HepG2 (cell line): ENCODE data around the gene F7. TPM values are rescaled to one million over a fixed set of nuclear protein-coding genes. Genes with fewer than 3 reads are reported as not detected.

Source experiments
- AKAP8 ChIP-seq: sonication (generic); formaldehyde crosslinking; IDR thresholded peaks from 2 replicates; pipeline ENCODE4 v1.5.1; 2020; ENCODE audit warnings: mild to moderate bottlenecking, missing genetic modification reagents
- ATRX ChIP-seq: sonication (generic); formaldehyde crosslinking; IDR thresholded peaks from 2 replicates; pipeline ENCODE4 v1.4.0; 2020; ENCODE audit warnings: missing genetic modification reagents, borderline replicate concordance
- CREB3 ChIP-seq: sonication (generic); formaldehyde crosslinking; IDR thresholded peaks from 2 replicates; pipeline ENCODE4 v1.5.0; 2020; ENCODE audit warnings: missing genetic modification reagents
- HOXA3 ChIP-seq: sonication (generic); formaldehyde crosslinking; IDR thresholded peaks from 2 replicates; pipeline ENCODE4 v1.5.0; 2020; ENCODE audit warnings: missing genetic modification reagents
- KMT2A ChIP-seq: sonication (generic); formaldehyde crosslinking; IDR thresholded peaks from 2 replicates; pipeline ENCODE4 v1.4.0; 2020; ENCODE audit warnings: missing genetic modification reagents
- MLLT10 ChIP-seq: sonication (generic); formaldehyde crosslinking; IDR thresholded peaks from 2 replicates; pipeline ENCODE4 v1.4.0; 2020; ENCODE audit warnings: missing genetic modification reagents
- NFE2 ChIP-seq: sonication (generic); formaldehyde crosslinking; IDR thresholded peaks from 2 replicates; pipeline ENCODE4 v1.4.0; 2020; ENCODE audit warnings: missing genetic modification reagents
- NFYC ChIP-seq: IDR thresholded peaks from 2 replicates; pipeline ENCODE4 v1.6.1; 2016; ENCODE audit warnings: missing genetic modification reagents, missing compliant biosample characterization
- PLRG1 ChIP-seq: fragments of 450-650 bp; conservative IDR thresholded peaks from 2 replicates; pipeline ENCODE4 v1.6.1; 2016
- RBAK ChIP-seq: sonication (generic); formaldehyde crosslinking; IDR thresholded peaks from 2 replicates; pipeline ENCODE4 v1.5.1; 2020; ENCODE audit warnings: mild to moderate bottlenecking, missing genetic modification reagents
- SRY ChIP-seq: sonication (generic); formaldehyde crosslinking; IDR thresholded peaks from 2 replicates; pipeline ENCODE4 v1.8.0; 2022; ENCODE audit warnings: mild to moderate bottlenecking, missing genetic modification reagents
- TEF ChIP-seq: sonication (generic); formaldehyde crosslinking; IDR thresholded peaks from 2 replicates; pipeline ENCODE4 v1.5.0; 2020; ENCODE audit warnings: missing genetic modification reagents
- THAP9 ChIP-seq: sonication (generic); formaldehyde crosslinking; IDR thresholded peaks from 2 replicates; pipeline ENCODE4; 2020; ENCODE audit warnings: missing genetic modification reagents, mild to moderate bottlenecking, borderline replicate concordance
- ZBTB1 ChIP-seq: sonication (generic); formaldehyde crosslinking; IDR thresholded peaks from 2 replicates; pipeline ENCODE4 v1.4.0; 2020; ENCODE audit warnings: missing genetic modification reagents, borderline replicate concordance
- ZBTB44 ChIP-seq: sonication (generic); formaldehyde crosslinking; IDR thresholded peaks from 2 replicates; pipeline ENCODE4 v1.4.0; 2020; ENCODE audit warnings: missing genetic modification reagents
- ZNF329 ChIP-seq: sonication (generic); formaldehyde crosslinking; IDR thresholded peaks from 2 replicates; pipeline ENCODE4 v1.9.0; 2021; ENCODE audit warnings: low read depth, mild to moderate bottlenecking, missing genetic modification reagents
- ZNF598 ChIP-seq: sonication (generic); formaldehyde crosslinking; IDR thresholded peaks from 2 replicates; pipeline ENCODE4 v1.5.1; 2020; ENCODE audit warnings: mild to moderate bottlenecking, missing genetic modification reagents, borderline replicate concordance
- ZNF605 ChIP-seq: sonication (generic); formaldehyde crosslinking; IDR thresholded peaks from 2 replicates; pipeline ENCODE4 v1.8.0; 2022; ENCODE audit warnings: mild to moderate bottlenecking, missing genetic modification reagents
- ZSCAN9 ChIP-seq: IDR thresholded peaks from 2 replicates; pipeline ENCODE4 v1.6.1; 2016; ENCODE audit warnings: borderline replicate concordance
- ZXDC ChIP-seq: sonication (generic); formaldehyde crosslinking; IDR thresholded peaks from 2 replicates; pipeline ENCODE4 v1.5.0; 2020; ENCODE audit warnings: mild to moderate bottlenecking, missing genetic modification reagents
- polyA plus RNA-seq, 8 experiments: library from polyadenylated mRNA; depleted of rRNA in 3 of 8; stranded (reverse) in 7 of 8; unstranded in 1 of 8; fragments of >200 nt; fragmentation: Illumina TruSeq in 4 of 8; extraction: Trizol in 4 of 8; gene quantifications; 2 replicates each; pipeline versions ENCODE4 v1.2.1 to v1.2.3, GENCODE V29; 2011 to 2016; ENCODE audit warnings: low read depth in 4 of 8, missing spikeins in 1 of 8, mixed read lengths in 1 of 8; ENCODE audit not compliant: insufficient read depth in 1 of 8
- total RNA-seq, 5 experiments: library from RNA; depleted of rRNA; stranded (reverse); fragments of >200 nt; fragmentation: Illumina TruSeq; extraction: Trizol; gene quantifications; 2 replicates each; pipeline ENCODE4 v1.2.3, GENCODE V29; 2016; ENCODE audit warnings: low read depth in 1 of 5

The F7 gene
- total and polyA plus RNA-seq, 2 of the 13 experiments (the other 11 are each of a cell fraction or from before 2014, with no cell fraction given) = 12.6 to 26.5 TPM

GRCh38 chr13:113151745-113152690 lies 46.4 kb downstream of the F7 start (continued):
- TF ChIP-seq ZBTB44 (no peak), HOXA3 (CRISPR knock-in tag) (peak; percentile 17; the same call in 1 of the 2 replicates), CREB3 (CRISPR knock-in tag) (peak; percentile 50; the same call in 1 of the 2 replicates), ZNF605 (CRISPR knock-in tag) (no peak), NFE2 (no peak), NFYC (CRISPR knock-in tag) (no peak), PLRG1 (no peak), ZNF598 (CRISPR knock-in tag) (0 out of 2 replicates have a peak, but pooled peaks have one; percentile 33), ZSCAN9 (no peak), THAP9 (CRISPR knock-in tag) (0 out of 2 replicates have a peak, but pooled peaks have one; percentile 7), MLLT10 (CRISPR knock-in tag) (no peak), ZBTB1 (no peak), TEF (no peak), RBAK (no peak), ZNF329 (CRISPR knock-in tag) (no peak), AKAP8 (CRISPR knock-in tag) (0 out of 2 replicates have a peak, but pooled peaks have one; percentile 42), ZXDC (CRISPR knock-in tag) (no peak), KMT2A (CRISPR knock-in tag) (peak; percentile 30; the same call in 1 of the 2 replicates), ATRX (CRISPR knock-in tag) (no peak), SRY (peak; percentile 35; the same call in 1 of the 2 replicates)
